Brain microvascular endothelial cell (primary cell): Measurements from ENCODE around the gene ZNF700.
A peak's percentile ranks its signal among the peaks of the same experiment; 100 is the strongest.

Experiments
- DNase-seq: peaks from one replicate; pipeline ENCODE4 v3.0.0-alpha.2; 2020
- H3K27ac ChIP-seq: fragments of 250-450 bp; sonication (Bioruptor Pico); 2 replicates; pipeline ENCODE4 v1.5.1; 2020; ENCODE audit warnings: mild to moderate bottlenecking, moderate library complexity
- H3K27me3 ChIP-seq: fragments of 250-450 bp; sonication (Bioruptor Pico); replicated peaks from 2 replicates; pipeline ENCODE4 v1.5.1; 2020; ENCODE audit warnings: mild to moderate bottlenecking
- H3K36me3 ChIP-seq: fragments of 250-450 bp; sonication (Bioruptor Pico); replicated peaks from 2 replicates; pipeline ENCODE4 v1.5.1; 2020; ENCODE audit warnings: mild to moderate bottlenecking
- H3K4me3 ChIP-seq: 2 replicates; pipeline ENCODE4 v1.5.1; 2011; ENCODE audit warnings: low read depth, mild to moderate bottlenecking, control low read depth, low read length, moderate library complexity
- CTCF ChIP-seq: IDR thresholded peaks from 2 replicates; pipeline ENCODE4 v1.5.1; 2011; ENCODE audit warnings: low read depth, mild to moderate bottlenecking, moderate library complexity, low read length, control low read depth, inconsistent platforms; ENCODE audit errors: missing control alignments
- in situ Hi-C: cut with HindIII; loops from 2 replicates; pipeline ENCODE4 v1.10.0; 2017; ENCODE audit warnings: low sequenced_read_pairs, low pct_ligation_motif_present

ZNF700 gene

GRCh38 chr19:11979527-11979926 lies 54.6 kb downstream of the ZNF700 start:
- Histone ChIP-seq H3K27me3 (no peaks in the 10 kb centered on the region), H3K36me3 (no peaks in the 10 kb centered on the region), H3K27ac (no peak overlapping the region), H3K4me3 (no peak overlapping the region)
- TF ChIP-seq CTCF: no peak
- in situ Hi-C loops: no loop called here
- no peak for DNase-seq

GRCh38 chr19:11982526-11982925 lies 57.6 kb downstream of the ZNF700 start:
- no peak for TF ChIP-seq CTCF
- DNase-seq: peak; percentile 4

GRCh38 chr19:11984986-11985385 lies 60.1 kb downstream of the ZNF700 start:
- H3K27me3 ChIP-seq: no peaks in the 10 kb centered on the region
- no peak for DNase-seq
- H3K4me3 ChIP-seq: no peak overlapping the region
- no peak overlapping the region for H3K27ac ChIP-seq
- peak; percentile 25 for TF ChIP-seq CTCF
- peaks cover 2% of the 10 kb centered on the region for H3K36me3 ChIP-seq
- in situ Hi-C loops: no loop called here

More at GRCh38 chr19:11982526-11982925, 57.6 kb downstream of the ZNF700 start:
- H3K36me3 ChIP-seq: no peaks in the 10 kb centered on the region
- H3K27me3 ChIP-seq: no peaks in the 10 kb centered on the region
- no peak overlapping the region for H3K27ac ChIP-seq
- in situ Hi-C loops: no loop called here
- H3K4me3 ChIP-seq: no peak overlapping the region

GRCh38 chr19:11986754-11987153 lies 61.8 kb downstream of the ZNF700 start:
- Histone ChIP-seq H3K4me3 (no peak overlapping the region), H3K27ac (no peak overlapping the region), H3K27me3 (no peaks in the 10 kb centered on the region), H3K36me3 (peaks cover 2% of the 10 kb centered on the region)
- no peak for DNase-seq
- in situ Hi-C loops: no loop called here
- no peak for TF ChIP-seq CTCF

GRCh38 chr19:11987405-11988281 lies 62.7 kb downstream of the ZNF700 start:
- Histone ChIP-seq H3K27ac (peak overlapping the region; percentile 21), H3K4me3 (peak overlapping the region; percentile 92), H3K36me3 (peaks cover 2% of the 10 kb centered on the region), H3K27me3 (no peaks in the 10 kb centered on the region)
- DNase-seq: peak; percentile 95
- TF ChIP-seq CTCF: no peak
- in situ Hi-C loops: no loop called here
